Mesothelial cell of epicardium (in vitro differentiated cells): ENCODE data around the gene SAMD9. TPM values are rescaled to one million over a fixed set of nuclear protein-coding genes. Genes with fewer than 3 reads are reported as not detected.
"Not testable (repeated sequence)": the region's sequence is repeated elsewhere in the genome, so short reads cannot be mapped to it uniquely, and the experiment has no call there.

Experiments used
- DNase-seq, 2 experiments: peaks; one replicate each; pipeline ENCODE4 v3.0.0; 2021; ENCODE audit warnings: low spot score in 2 of 2; ENCODE audit not compliant: unreplicated experiment in 2 of 2
- H3K27ac Mint-ChIP-seq: 2 replicates; pipeline ENCODE4 v1.8.0; 2021; ENCODE audit warnings: mixed read lengths
- H3K27me3 Mint-ChIP-seq: 2 replicates; pipeline ENCODE4 v1.8.0; 2021; ENCODE audit warnings: low read depth, mixed read lengths
- H3K36me3 Mint-ChIP-seq: 2 replicates; pipeline ENCODE4 v1.8.0; 2021; ENCODE audit warnings: mixed read lengths
- H3K4me1 Mint-ChIP-seq: 2 replicates; pipeline ENCODE4 v1.8.0; 2021; ENCODE audit warnings: mixed read lengths
- H3K4me3 Mint-ChIP-seq: 2 replicates; pipeline ENCODE4 v1.8.0; 2021; ENCODE audit warnings: mild to moderate bottlenecking, moderate library complexity, mixed read lengths
- H3K9me3 Mint-ChIP-seq: 2 replicates; pipeline ENCODE4 v1.8.0; 2021; ENCODE audit warnings: mixed read lengths
- total RNA-seq: library from RNA; stranded (reverse); gene quantifications from 3 replicates; pipeline ENCODE4 v1.2.1, GENCODE V29; 2021
- TF ChIP-seq, protein P1 (sequence below): fragments of 200-600 bp; sonication (generic); IDR thresholded peaks from one replicate; pipeline ENCODE4 v1.5.0; 2021; ENCODE audit warnings: antibody characterized with exemption; ENCODE audit not compliant: unreplicated experiment

Gene SAMD9
- total RNA-seq, 1 donor from 2014 or later: 4.5 TPM

DNA sequence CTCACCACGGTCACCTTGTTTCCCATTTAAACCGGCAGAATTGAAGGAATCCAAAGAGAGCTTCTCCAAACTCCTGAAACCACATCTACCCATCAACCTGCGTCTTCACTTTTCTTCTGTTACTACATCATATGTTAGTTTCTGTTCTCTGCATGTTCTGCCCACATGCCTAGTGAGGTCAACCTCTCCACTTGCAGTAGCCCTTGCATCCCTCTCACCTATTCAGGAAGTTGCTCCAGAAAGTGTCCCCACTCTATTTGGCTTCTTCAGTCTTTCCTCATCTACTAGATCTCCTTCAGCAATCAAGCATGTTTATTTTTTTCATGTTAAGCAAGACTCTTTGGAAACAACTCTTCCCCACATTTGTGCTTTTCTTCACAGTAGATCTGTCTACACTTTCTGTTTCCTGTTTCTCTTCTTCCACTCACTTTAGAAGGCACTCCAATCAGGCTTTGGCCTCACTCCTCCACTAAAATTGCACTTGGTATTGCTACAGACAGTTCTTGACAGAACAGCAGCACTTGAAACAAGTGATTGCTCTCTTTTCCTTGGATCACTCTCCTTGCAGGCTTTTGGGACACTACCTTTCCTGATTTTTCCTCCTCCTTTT lies 22.9 kb upstream of the SAMD9 start:
- DNase-seq: no peak
- H3K4me3 Mint-ChIP-seq: no peak overlapping the region

DNA sequence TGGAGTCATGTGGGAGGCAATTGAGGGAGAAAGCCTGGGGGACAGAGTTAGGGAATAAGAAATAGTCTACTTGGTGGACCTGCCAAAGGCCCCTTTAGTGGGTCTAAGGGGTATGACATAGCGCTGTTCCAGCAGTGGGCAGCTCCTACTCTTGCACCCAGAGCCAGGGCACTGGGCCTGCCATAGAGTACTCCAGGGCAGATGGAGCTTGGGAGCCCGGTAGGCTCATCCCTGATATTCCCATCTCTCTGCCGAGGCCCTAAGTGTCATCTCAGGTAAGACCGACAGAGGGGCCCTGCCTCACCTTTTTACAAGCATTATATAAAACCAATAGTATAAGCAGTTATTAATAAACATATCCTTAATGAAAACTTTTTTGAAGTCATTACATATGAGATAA lies 20.8 kb upstream of the SAMD9 start:
- Mint-ChIP-seq H3K36me3 (no peaks in the 10 kb centered on the region), H3K27me3 (peaks cover 23% of the 10 kb centered on the region), H3K4me3 (no peak overlapping the region), H3K9me3 (no peaks in the 10 kb centered on the region), H3K27ac (no peak overlapping the region), H3K4me1 (no peaks in the 10 kb centered on the region)
- TF ChIP-seq, protein P1, sequence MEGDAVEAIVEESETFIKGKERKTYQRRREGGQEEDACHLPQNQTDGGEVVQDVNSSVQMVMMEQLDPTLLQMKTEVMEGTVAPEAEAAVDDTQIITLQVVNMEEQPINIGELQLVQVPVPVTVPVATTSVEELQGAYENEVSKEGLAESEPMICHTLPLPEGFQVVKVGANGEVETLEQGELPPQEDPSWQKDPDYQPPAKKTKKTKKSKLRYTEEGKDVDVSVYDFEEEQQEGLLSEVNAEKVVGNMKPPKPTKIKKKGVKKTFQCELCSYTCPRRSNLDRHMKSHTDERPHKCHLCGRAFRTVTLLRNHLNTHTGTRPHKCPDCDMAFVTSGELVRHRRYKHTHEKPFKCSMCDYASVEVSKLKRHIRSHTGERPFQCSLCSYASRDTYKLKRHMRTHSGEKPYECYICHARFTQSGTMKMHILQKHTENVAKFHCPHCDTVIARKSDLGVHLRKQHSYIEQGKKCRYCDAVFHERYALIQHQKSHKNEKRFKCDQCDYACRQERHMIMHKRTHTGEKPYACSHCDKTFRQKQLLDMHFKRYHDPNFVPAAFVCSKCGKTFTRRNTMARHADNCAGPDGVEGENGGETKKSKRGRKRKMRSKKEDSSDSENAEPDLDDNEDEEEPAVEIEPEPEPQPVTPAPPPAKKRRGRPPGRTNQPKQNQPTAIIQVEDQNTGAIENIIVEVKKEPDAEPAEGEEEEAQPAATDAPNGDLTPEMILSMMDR: no peak
- no peak for DNase-seq

More for the DNA sequence above, 22.9 kb upstream of the SAMD9 start:
- TF ChIP-seq, protein P1: no peak
- Mint-ChIP-seq H3K27ac (no peak overlapping the region), H3K9me3 (no peaks in the 10 kb centered on the region), H3K36me3 (no peaks in the 10 kb centered on the region), H3K27me3 (peaks cover 9% of the 10 kb centered on the region), H3K4me1 (no peaks in the 10 kb centered on the region)

- DNase-seq: no peak
- no peaks in the 10 kb centered on the region for H3K36me3 Mint-ChIP-seq
- no peaks in the 10 kb centered on the region for H3K9me3 Mint-ChIP-seq
- H3K27me3 Mint-ChIP-seq: peaks cover 48% of the 10 kb centered on the region
- no peak overlapping the region for H3K4me3 Mint-ChIP-seq
- no peaks in the 10 kb centered on the region for H3K4me1 Mint-ChIP-seq
- TF ChIP-seq, protein P1: no peak
- H3K27ac Mint-ChIP-seq: no peak overlapping the region
These were observed 15.2 kb upstream of the SAMD9 start for GRCh38 chr7:93133005-93133404.

GRCh38 chr7:93132216-93132615 lies 14.4 kb upstream of the SAMD9 start:
- no peak overlapping the region for H3K27ac Mint-ChIP-seq
- H3K36me3 Mint-ChIP-seq: no peaks in the 10 kb centered on the region
- H3K4me3 Mint-ChIP-seq: no peak overlapping the region
- H3K4me1 Mint-ChIP-seq: no peaks in the 10 kb centered on the region
- H3K27me3 Mint-ChIP-seq: peaks cover 48% of the 10 kb centered on the region
- no peak for DNase-seq
- H3K9me3 Mint-ChIP-seq: no peaks in the 10 kb centered on the region
- TF ChIP-seq, protein P1: no peak

GRCh38 chr7:93126954-93127353 lies 9.2 kb upstream of the SAMD9 start:
- not testable (repeated sequence) for DNase-seq, H3K4me1 Mint-ChIP-seq, H3K27ac Mint-ChIP-seq, H3K36me3 Mint-ChIP-seq, H3K4me3 Mint-ChIP-seq
- Mint-ChIP-seq H3K27me3 (peaks cover 15% of the 10 kb centered on the region), H3K9me3 (peaks cover 40% of the 10 kb centered on the region)

DNA sequence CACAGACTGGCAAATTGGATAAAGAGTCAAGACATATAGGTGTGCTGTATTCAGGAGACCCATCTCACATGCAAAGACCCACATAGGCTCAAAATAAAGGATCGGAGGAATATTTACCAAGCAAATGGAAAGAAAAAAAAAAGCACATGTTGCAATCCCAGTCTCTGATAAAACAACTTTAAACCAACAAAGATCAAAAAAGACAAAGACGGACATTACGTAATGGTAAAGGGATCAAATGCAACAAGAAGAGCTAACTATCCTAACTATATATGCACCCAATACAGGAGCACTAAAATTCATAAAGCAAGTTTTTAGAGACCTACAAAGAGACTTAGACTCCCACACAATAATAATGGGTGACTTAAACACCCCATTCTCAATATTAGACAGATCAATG lies 5.8 kb upstream of the SAMD9 start:
- not testable (repeated sequence) for H3K27ac Mint-ChIP-seq, H3K4me1 Mint-ChIP-seq, H3K4me3 Mint-ChIP-seq, DNase-seq, H3K27me3 Mint-ChIP-seq, H3K36me3 Mint-ChIP-seq
- peaks cover 51% of the 10 kb centered on the region for H3K9me3 Mint-ChIP-seq
